ENCODE measurements around the gene ESRRA.
A peak's percentile ranks its signal among the peaks of the same experiment; 100 is the strongest.
"Not testable (repeated sequence)": the region's sequence is repeated elsewhere in the genome, so short reads cannot be mapped to it uniquely, and the experiment has no call there.

The ESRRA gene

GRCh38 chr11:64321533-64321932 lies 16.2 kb downstream of the ESRRA start:
- no peak for TF ChIP-seq CTCF (conservative IDR thresholded peaks at IDR 0.05; ENCODE audit: low read depth)
- DNase-seq (ENCODE audit: low spot score), result peak; percentile 71
- POLR2A ChIA-PET (ENCODE audit: low non-redundant PET), result no interaction called here
- H3K27ac ChIP-seq, result peak overlapping the region; percentile 100
- CTCF ChIA-PET, result interaction anchor here (1.7 to 2.9 kb wide), 2 partner anchors 10 to 21 kb away, joined by 6 to 11 read pairs; no protein-coding TSS in a partner anchor

- ChIA-PET CTCF (interaction anchor here (1.7 to 2.9 kb wide), 2 partner anchors 9 to 20 kb away, joined by 6 to 11 read pairs; no protein-coding TSS in a partner anchor), POLR2A (ENCODE audit: low non-redundant PET) (no interaction called here)
- peak overlapping the region; percentile 100 for H3K27ac ChIP-seq
- no peak for TF ChIP-seq CTCF (conservative IDR thresholded peaks at IDR 0.05; ENCODE audit: low read depth)
- DNase-seq (ENCODE audit: low spot score), result no peak
Measured at GRCh38 chr11:64322925-64323260, 17.6 kb downstream of the ESRRA start.

- ChIA-PET POLR2A (ENCODE audit: low non-redundant PET) (no interaction called here), CTCF (interaction anchor here (0.9 to 2.9 kb wide), 4 partner anchors 9 to 32 kb away, joined by 3 to 11 read pairs (median 8); no protein-coding TSS in a partner anchor)
- no peak for DNase-seq (ENCODE audit: low spot score)
- peak overlapping the region; percentile 100 for H3K27ac ChIP-seq
- TF ChIP-seq CTCF (conservative IDR thresholded peaks at IDR 0.05; ENCODE audit: low read depth), result no peak
Measured at GRCh38 chr11:64323373-64323772, 18.0 kb downstream of the ESRRA start.

- POLR2A ChIA-PET (ENCODE audit: low non-redundant PET); DNase-seq (ENCODE audit: low spot score): not testable (repeated sequence)
- peak overlapping the region; percentile 100 for H3K27ac ChIP-seq
- CTCF ChIA-PET, result interaction anchor here (0.9 to 2.9 kb wide), 3 partner anchors 8 to 31 kb away, joined by 3 to 11 read pairs (median 10); no protein-coding TSS in a partner anchor
Measured at GRCh38 chr11:64323984-64324383, 18.7 kb downstream of the ESRRA start.

- peak; percentile 76 for DNase-seq (ENCODE audit: low spot score)
- peak overlapping the region; percentile 100 for H3K27ac ChIP-seq
- ChIA-PET CTCF (interaction anchor here (1.5 kb wide), 1 partner anchor 30 kb away, joined by 10 read pairs; no protein-coding TSS in a partner anchor), POLR2A (ENCODE audit: low non-redundant PET) (interaction anchor here (0.6 to 0.7 kb wide), 5 partner anchors 8 to 95 kb away, joined by 3 to 4 read pairs (median 3); partner anchors contain the start of genes DNAJC4 and FKBP2)
- no peak for TF ChIP-seq CTCF (conservative IDR thresholded peaks at IDR 0.05; ENCODE audit: low read depth)
Measured at GRCh38 chr11:64324692-64325469, 19.6 kb downstream of the ESRRA start.

- ChIA-PET CTCF (no interaction called here), POLR2A (ENCODE audit: low non-redundant PET) (no interaction called here)
- no peak for DNase-seq (ENCODE audit: low spot score)
- TF ChIP-seq CTCF (conservative IDR thresholded peaks at IDR 0.05; ENCODE audit: low read depth), result no peak
- peak overlapping the region; percentile 98; the same call in 1 of the 2 replicates for H3K27ac ChIP-seq
Measured at GRCh38 chr11:64327375-64327774, 22.1 kb downstream of the ESRRA start.

GRCh38 chr11:64327993-64328392 lies 22.7 kb downstream of the ESRRA start:
- ChIA-PET POLR2A (ENCODE audit: low non-redundant PET) (no interaction called here), CTCF (no interaction called here)
- DNase-seq (ENCODE audit: low spot score), result no peak
- no peak for TF ChIP-seq CTCF (conservative IDR thresholded peaks at IDR 0.05; ENCODE audit: low read depth)
- H3K27ac ChIP-seq, result peak overlapping the region; percentile 98
